Keratinocyte (primary cell): Measurements from ENCODE around the gene SCN4A. TPM values are rescaled to one million over a fixed set of nuclear protein-coding genes. Genes with fewer than 3 reads are reported as not detected.

Experiments used
- DNase-seq: peaks from one replicate; pipeline ENCODE4 v3.0.0-alpha.2; 2011; ENCODE audit warnings: low read depth, missing footprints, low spot score
- FAIRE-seq: peaks from 2 replicates; lab custom pipeline; 2011; peaks lifted over from hg19 to GRCh38; lab: Jason Lieb, UNC
- H2AFZ ChIP-seq: 2 replicates; pipeline ENCODE4 v1.6.0; 2012; ENCODE audit warnings: low read length, control low read depth, inconsistent platforms; ENCODE audit not compliant: control insufficient read depth
- H3K27ac ChIP-seq: 2 replicates; pipeline ENCODE4 v1.5.1; 2011; ENCODE audit warnings: low read length; ENCODE audit not compliant: control insufficient read depth, insufficient read depth
- H3K27me3 ChIP-seq: 3 replicates; pipeline ENCODE4 v1.6.0; 2011; ENCODE audit warnings: low read length; ENCODE audit not compliant: control insufficient read depth, insufficient read depth; ENCODE audit errors: extremely low read depth
- H3K36me3 ChIP-seq, 2 experiments: 2 replicates in 1 of 2; 3 replicates in 1 of 2; pipeline ENCODE4 v1.5.1; 2011; ENCODE audit warnings: low read length in 2 of 2, mild to moderate bottlenecking in 1 of 2; ENCODE audit not compliant: control insufficient read depth in 2 of 2, insufficient read depth in 2 of 2; ENCODE audit errors: extremely low read depth in 1 of 2
- H3K4me1 ChIP-seq: 3 replicates; pipeline ENCODE4 v1.5.1; 2011; ENCODE audit warnings: low read length; ENCODE audit not compliant: control insufficient read depth, insufficient read depth; ENCODE audit errors: extremely low read depth
- H3K4me2 ChIP-seq: 3 replicates; pipeline ENCODE4 v1.6.0; 2011; ENCODE audit warnings: low read depth, low read length; ENCODE audit not compliant: control insufficient read depth, insufficient read depth; ENCODE audit errors: extremely low read depth
- H3K4me3 ChIP-seq, 3 experiments: fragments of 200-600 bp in 1 of 3; sonication (generic) in 1 of 3; 2 replicates in 2 of 3; 3 replicates in 1 of 3; pipeline ENCODE4 v1.5.1; 2011 to 2016; ENCODE audit warnings: low read length in 3 of 3, mild to moderate bottlenecking in 3 of 3, control low read depth in 2 of 3, inconsistent platforms in 1 of 3, low read depth in 1 of 3, mixed read lengths in 1 of 3, mixed run types in 1 of 3, moderate library complexity in 1 of 3; ENCODE audit not compliant: control insufficient read depth in 2 of 3, insufficient read depth in 2 of 3; ENCODE audit errors: extremely low read depth in 1 of 3
- H3K79me2 ChIP-seq: 2 replicates; pipeline ENCODE4 v1.6.0; 2012; ENCODE audit warnings: low read length; ENCODE audit not compliant: control insufficient read depth, insufficient read depth
- H3K9ac ChIP-seq: 3 replicates; pipeline ENCODE4 v1.6.0; 2011; ENCODE audit warnings: low read length; ENCODE audit not compliant: control insufficient read depth, insufficient read depth; ENCODE audit errors: extremely low read depth
- H3K9me1 ChIP-seq: 3 replicates; pipeline ENCODE4 v1.6.0; 2011; ENCODE audit warnings: low read length; ENCODE audit not compliant: control insufficient read depth, insufficient read depth; ENCODE audit errors: extremely low read depth
- H3K9me3 ChIP-seq: 2 replicates; pipeline ENCODE4 v1.5.1; 2012; ENCODE audit warnings: low read depth, low read length; ENCODE audit not compliant: control insufficient read depth
- H4K20me1 ChIP-seq: 3 replicates; pipeline ENCODE4 v1.6.0; 2011; ENCODE audit warnings: low read length; ENCODE audit not compliant: control insufficient read depth, insufficient read depth; ENCODE audit errors: extremely low read depth
- EZH2 ChIP-seq: IDR thresholded peaks from one replicate; pipeline ENCODE4 v1.6.1; 2012; ENCODE audit warnings: inconsistent platforms, mild to moderate bottlenecking, low read length, moderate library complexity
- dilution Hi-C: fragments of 300-500 bp; cut with MboI; formaldehyde crosslinking; loops from one replicate; pipeline ENCODE4 v1.7.0; 2020; ENCODE audit warnings: low sequenced_read_pairs; ENCODE audit not compliant: extremely low pct_ligation_motif_present
- polyA plus RNA-seq, 5 experiments: library from polyadenylated mRNA; depleted of rRNA in 3 of 5; stranded (reverse) in 3 of 5; stranded (forward) in 1 of 5; unstranded in 1 of 5; fragments of >200 nt; gene quantifications; 1 replicate in 1 of 5; 2 replicates in 3 of 5; 3 replicates in 1 of 5; pipeline versions ENCODE4 v1.2.1 to v1.2.3, GENCODE V29; 2011 to 2012; ENCODE audit warnings: missing spikeins in 2 of 5, low read depth in 1 of 5, low replicate concordance in 1 of 5
- TF ChIP-seq, protein P1 (sequence below), 3 experiments: IDR thresholded peaks in 1 of 3; conservative IDR thresholded peaks in 1 of 3; optimal IDR thresholded peaks in 1 of 3; 2 replicates in 2 of 3; 3 replicates in 1 of 3; pipeline versions ENCODE3 to v1.5.1; 2011; ENCODE audit warnings: low read length in 3 of 3, mild to moderate bottlenecking in 3 of 3, moderate library complexity in 2 of 3, control low read depth in 1 of 3, inconsistent platforms in 1 of 3; ENCODE audit not compliant: insufficient read depth in 2 of 3; ENCODE audit errors: extremely low read depth in 1 of 3

SCN4A gene
- polyA plus RNA-seq, 1 donor (not counting 4 experiments of a cell fraction or from before 2014, with no cell fraction given): not detected

- Histone ChIP-seq H3K27ac (no peak overlapping the region), H3K4me2 (no peak overlapping the region), H3K9ac (no peak overlapping the region), H2AFZ (no peak overlapping the region), H3K36me3 (no peaks in the 10 kb centered on the region), H3K9me1 (peaks cover 3% of the 10 kb centered on the region), H3K4me1 (peaks cover 10% of the 10 kb centered on the region), H3K79me2 (no peaks in the 10 kb centered on the region), H4K20me1 (no peaks in the 10 kb centered on the region), H3K9me3 (no peaks in the 10 kb centered on the region), H3K4me3 (no peak overlapping the region), H3K27me3 (no peaks in the 10 kb centered on the region)
- DNase-seq: no peak
- TF ChIP-seq, protein P1, sequence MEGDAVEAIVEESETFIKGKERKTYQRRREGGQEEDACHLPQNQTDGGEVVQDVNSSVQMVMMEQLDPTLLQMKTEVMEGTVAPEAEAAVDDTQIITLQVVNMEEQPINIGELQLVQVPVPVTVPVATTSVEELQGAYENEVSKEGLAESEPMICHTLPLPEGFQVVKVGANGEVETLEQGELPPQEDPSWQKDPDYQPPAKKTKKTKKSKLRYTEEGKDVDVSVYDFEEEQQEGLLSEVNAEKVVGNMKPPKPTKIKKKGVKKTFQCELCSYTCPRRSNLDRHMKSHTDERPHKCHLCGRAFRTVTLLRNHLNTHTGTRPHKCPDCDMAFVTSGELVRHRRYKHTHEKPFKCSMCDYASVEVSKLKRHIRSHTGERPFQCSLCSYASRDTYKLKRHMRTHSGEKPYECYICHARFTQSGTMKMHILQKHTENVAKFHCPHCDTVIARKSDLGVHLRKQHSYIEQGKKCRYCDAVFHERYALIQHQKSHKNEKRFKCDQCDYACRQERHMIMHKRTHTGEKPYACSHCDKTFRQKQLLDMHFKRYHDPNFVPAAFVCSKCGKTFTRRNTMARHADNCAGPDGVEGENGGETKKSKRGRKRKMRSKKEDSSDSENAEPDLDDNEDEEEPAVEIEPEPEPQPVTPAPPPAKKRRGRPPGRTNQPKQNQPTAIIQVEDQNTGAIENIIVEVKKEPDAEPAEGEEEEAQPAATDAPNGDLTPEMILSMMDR (optimal IDR thresholded peaks at IDR 0.05 in 1 of 3, IDR thresholded peaks at IDR 0.05 in 1 of 3, conservative IDR thresholded peaks at IDR 0.05 in 1 of 3; ENCODE audit: extremely low read depth in 1 of 3, insufficient read depth in 2 of 3, low read length in 3 of 3): no peak
- no peak for TF ChIP-seq EZH2
- FAIRE-seq: no peak
- dilution Hi-C loops: no loop called here
Measured at GRCh38 chr17:63969278-63969677, 3.4 kb downstream of the SCN4A start.

GRCh38 chr17:63967953-63968352 lies 4.8 kb downstream of the SCN4A start:
- Histone ChIP-seq H3K4me3 (no peak overlapping the region), H3K9me1 (no peaks in the 10 kb centered on the region), H3K4me1 (no peaks in the 10 kb centered on the region), H3K79me2 (no peaks in the 10 kb centered on the region), H3K27ac (no peak overlapping the region), H3K27me3 (no peaks in the 10 kb centered on the region), H3K36me3 (no peaks in the 10 kb centered on the region), H4K20me1 (no peaks in the 10 kb centered on the region), H3K9me3 (no peaks in the 10 kb centered on the region), H3K4me2 (no peak overlapping the region), H3K9ac (no peak overlapping the region), H2AFZ (no peak overlapping the region)
- dilution Hi-C loops: no loop called here
- DNase-seq: no peak
- FAIRE-seq: no peak
- TF ChIP-seq, protein P1 (optimal IDR thresholded peaks at IDR 0.05 in 1 of 3, IDR thresholded peaks at IDR 0.05 in 1 of 3, conservative IDR thresholded peaks at IDR 0.05 in 1 of 3; ENCODE audit: extremely low read depth in 1 of 3, insufficient read depth in 2 of 3, low read length in 3 of 3): no peak
- TF ChIP-seq EZH2: no peak
